COLO829 (cell line): Measurements from ENCODE around the gene C1QTNF5.

ENCODE experiments used
- DNase-seq: peaks from one replicate; pipeline ENCODE4 v3.0.0; 2012; ENCODE audit warnings: low spot score

The C1QTNF5 gene

GRCh38 chr11:119295178-119295577 is 45.5 kb downstream of the C1QTNF5 start:
- no peak for DNase-seq

DNA sequence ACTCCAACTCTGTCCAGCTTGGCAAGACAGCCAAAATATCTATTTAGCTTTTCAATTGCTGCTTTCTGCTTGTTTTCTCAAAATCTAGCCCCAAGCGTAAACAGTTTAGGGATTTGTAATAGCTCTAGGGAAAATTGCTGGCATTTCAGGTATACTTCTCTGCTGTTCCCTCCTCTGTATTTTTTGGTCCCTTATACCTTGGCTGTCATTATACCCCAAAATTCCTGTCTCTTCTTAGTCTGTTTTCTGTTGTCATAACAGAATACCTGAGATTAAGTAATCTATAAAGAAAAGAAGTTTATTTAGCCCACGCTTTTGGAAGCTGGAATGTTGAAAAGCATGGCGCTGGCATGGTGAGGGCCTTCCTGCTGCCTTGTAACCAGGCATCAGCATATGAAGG is 47.2 kb downstream of the C1QTNF5 start:
- no peak for DNase-seq

DNA sequence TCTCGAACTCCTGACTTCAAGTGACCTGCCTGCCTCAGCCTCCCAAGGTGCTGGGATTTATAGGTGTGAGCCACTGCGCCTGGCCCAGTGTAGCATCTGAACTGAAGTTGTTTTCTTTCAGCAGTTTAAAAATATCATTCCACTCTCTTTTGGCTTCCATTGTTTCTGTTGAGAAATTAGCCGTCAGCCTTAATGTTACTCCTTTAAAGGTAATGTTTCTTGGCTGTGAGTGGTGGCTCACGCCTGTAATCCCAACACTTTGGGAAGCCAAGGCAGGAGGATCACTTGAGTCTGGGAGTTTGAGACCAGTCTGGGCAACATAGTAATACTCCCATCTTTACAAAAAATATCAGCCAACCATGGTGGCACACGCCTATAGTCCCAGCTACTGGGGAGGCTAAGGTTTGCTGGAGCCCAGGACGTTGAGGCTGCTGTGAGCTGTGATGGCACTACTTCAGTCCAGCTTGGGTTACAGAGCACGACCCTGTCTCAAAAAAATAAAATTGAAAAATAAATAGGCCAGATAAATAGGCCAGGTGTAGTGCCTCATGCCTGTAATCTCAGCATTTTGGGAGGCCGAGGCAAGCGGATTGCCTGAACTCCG is 49.7 kb downstream of the C1QTNF5 start:
- no peak for DNase-seq
